ENCODE measurements around the gene TEAD3.

TEAD3 gene

GRCh38 chr6:35492974-35493284 lies 4.0 kb downstream of the TEAD3 start:
- in situ Hi-C loops (cut with MboI; ENCODE audit: low sequenced_read_pairs), result no loop called here

- in situ Hi-C loops (cut with MboI; ENCODE audit: low sequenced_read_pairs), result no loop called here
Measured at GRCh38 chr6:35492258-35492973, 4.5 kb downstream of the TEAD3 start.

GRCh38 chr6:35491558-35492257 lies 5.2 kb downstream of the TEAD3 start:
- in situ Hi-C loops (cut with MboI; ENCODE audit: low sequenced_read_pairs), result no loop called here

GRCh38 chr6:35490821-35491557 lies 5.9 kb downstream of the TEAD3 start:
- in situ Hi-C loops (cut with MboI; ENCODE audit: low sequenced_read_pairs), result no loop called here

- in situ Hi-C loops (cut with MboI; ENCODE audit: low sequenced_read_pairs), result no loop called here
Measured at GRCh38 chr6:35489995-35490791, 6.7 kb downstream of the TEAD3 start.

- in situ Hi-C loops (cut with MboI; ENCODE audit: low sequenced_read_pairs), result no loop called here
Measured at GRCh38 chr6:35489066-35489465, 7.8 kb downstream of the TEAD3 start.

- in situ Hi-C loops (cut with MboI; ENCODE audit: low sequenced_read_pairs), result no loop called here
Measured at GRCh38 chr6:35488517-35488862, 8.4 kb downstream of the TEAD3 start.

- in situ Hi-C loops (cut with MboI; ENCODE audit: low sequenced_read_pairs), result no loop called here
Measured at GRCh38 chr6:35487658-35488516, 9.0 kb downstream of the TEAD3 start.

- in situ Hi-C loops (cut with MboI; ENCODE audit: low sequenced_read_pairs), result no loop called here
Measured at GRCh38 chr6:35486005-35486925, 10.6 kb downstream of the TEAD3 start.

- in situ Hi-C loops (cut with MboI; ENCODE audit: low sequenced_read_pairs), result no loop called here
Measured at GRCh38 chr6:35485402-35485877, 11.4 kb downstream of the TEAD3 start.

- in situ Hi-C loops (cut with MboI; ENCODE audit: low sequenced_read_pairs), result no loop called here
Measured at GRCh38 chr6:35484921-35485392, 11.9 kb downstream of the TEAD3 start.

GRCh38 chr6:35483893-35484645 lies 12.8 kb downstream of the TEAD3 start:
- in situ Hi-C loops (cut with MboI; ENCODE audit: low sequenced_read_pairs), result no loop called here

- in situ Hi-C loops (cut with MboI; ENCODE audit: low sequenced_read_pairs), result no loop called here
Measured at GRCh38 chr6:35483490-35483889, 13.4 kb downstream of the TEAD3 start.

GRCh38 chr6:35483062-35483461 lies 13.8 kb downstream of the TEAD3 start:
- in situ Hi-C loops (cut with MboI; ENCODE audit: low sequenced_read_pairs), result no loop called here

- in situ Hi-C loops (cut with MboI; ENCODE audit: low sequenced_read_pairs), result no loop called here
Measured at GRCh38 chr6:35481226-35481625, 15.7 kb downstream of the TEAD3 start.

GRCh38 chr6:35480176-35480575 lies 16.7 kb downstream of the TEAD3 start:
- in situ Hi-C loops (cut with MboI; ENCODE audit: low sequenced_read_pairs), result no loop called here

- in situ Hi-C loops (cut with MboI; ENCODE audit: low sequenced_read_pairs), result no loop called here
Measured at GRCh38 chr6:35478259-35478658, 18.6 kb downstream of the TEAD3 start.

GRCh38 chr6:35477551-35478179 lies 19.2 kb downstream of the TEAD3 start:
- in situ Hi-C loops (cut with MboI; ENCODE audit: low sequenced_read_pairs), result no loop called here
